GM12801 (cell line): Measurements from ENCODE around the gene WDR46.

Source experiments
- CTCF ChIP-seq: IDR thresholded peaks from one replicate; pipeline ENCODE4 v1.5.1; 2011; ENCODE audit warnings: control low read depth; ENCODE audit not compliant: insufficient read length; ENCODE audit errors: extremely low read depth

Gene WDR46

GRCh38 chr6:33297956-33298772, 9.1 kb upstream of the WDR46 start:
- TF ChIP-seq CTCF, result no peak

DNA sequence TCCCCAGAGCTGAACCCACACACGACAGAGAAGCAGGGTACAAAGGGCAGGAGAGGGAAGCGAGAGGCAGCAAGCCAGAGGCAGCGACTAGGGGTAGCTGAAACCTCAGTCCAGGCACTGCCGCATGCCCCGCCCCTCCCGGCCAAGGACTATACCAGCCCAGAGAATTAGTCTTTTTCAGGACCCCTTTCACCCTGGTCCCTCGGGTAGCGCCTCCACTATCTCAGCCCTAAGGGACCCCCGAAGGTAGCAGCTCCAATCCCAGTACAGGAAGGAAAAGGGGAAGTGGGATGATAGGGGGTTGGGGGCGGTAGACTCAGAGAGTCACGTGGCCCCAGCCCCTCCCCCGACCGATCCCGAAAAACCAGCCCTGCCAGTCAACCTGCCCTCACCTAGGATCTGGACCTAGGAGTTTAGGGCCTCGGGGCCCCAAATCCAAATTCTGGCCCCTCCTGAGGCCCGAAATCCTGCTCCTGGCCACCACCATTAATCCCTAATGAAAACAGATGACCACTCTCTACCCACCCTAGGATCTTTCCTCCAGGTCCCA, 8.4 kb upstream of the WDR46 start:
- no peak for TF ChIP-seq CTCF

GRCh38 chr6:33296797-33297405, 7.9 kb upstream of the WDR46 start:
- TF ChIP-seq CTCF, result no peak

GRCh38 chr6:33295621-33296369, 6.8 kb upstream of the WDR46 start:
- TF ChIP-seq CTCF, result no peak

GRCh38 chr6:33294086-33294823, 5.2 kb upstream of the WDR46 start:
- TF ChIP-seq CTCF, result no peak

GRCh38 chr6:33292996-33293682, 4.1 kb upstream of the WDR46 start:
- no peak for TF ChIP-seq CTCF
